ENCODE measurements around the gene CCSER1.
"Not testable (repeated sequence)": the region's sequence is repeated elsewhere in the genome, so short reads cannot be mapped to it uniquely, and the experiment has no call there.

CCSER1 gene

DNA sequence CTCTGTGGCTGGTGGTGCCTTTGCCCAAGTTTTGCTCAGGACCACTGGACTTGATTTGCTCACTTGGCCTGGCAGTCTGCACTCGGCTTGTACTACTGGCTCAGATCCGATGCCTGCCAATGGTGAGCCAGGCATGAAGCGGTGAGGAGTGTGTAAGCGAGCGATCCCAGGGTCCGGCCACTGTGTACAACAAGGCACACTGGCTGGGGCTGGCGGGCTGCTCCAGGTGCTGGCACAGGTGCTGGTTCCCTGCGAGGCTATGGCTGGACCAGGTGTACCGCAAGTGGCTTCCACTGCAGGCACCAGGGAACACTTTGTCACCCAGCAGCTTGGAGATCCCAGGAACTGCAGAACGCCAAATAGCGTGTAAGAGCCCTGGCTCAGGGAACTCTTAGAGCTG lies 329.7 kb downstream of the CCSER1 start:
- no peak for DNase-seq

DNA sequence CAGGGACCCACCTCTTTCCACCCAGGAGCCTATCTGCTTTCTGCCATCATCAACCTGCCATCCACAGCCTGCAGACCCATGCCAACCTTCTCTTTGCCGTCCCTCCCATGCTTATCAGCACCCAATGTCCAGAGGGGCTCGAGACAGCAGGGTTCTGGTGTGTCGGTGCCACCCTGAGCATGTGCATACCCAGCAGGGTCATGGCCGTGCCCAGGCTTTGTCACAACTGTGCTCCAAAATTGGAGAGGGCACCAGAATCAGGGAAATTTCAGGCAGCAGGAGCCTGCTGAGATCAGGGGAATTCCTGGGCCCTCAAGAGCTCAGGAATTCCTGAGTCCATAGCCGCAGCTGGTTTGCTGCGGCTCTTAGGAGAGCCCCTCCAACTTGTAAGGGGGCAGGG lies 330.6 kb downstream of the CCSER1 start:
- DNase-seq = no peak

DNA sequence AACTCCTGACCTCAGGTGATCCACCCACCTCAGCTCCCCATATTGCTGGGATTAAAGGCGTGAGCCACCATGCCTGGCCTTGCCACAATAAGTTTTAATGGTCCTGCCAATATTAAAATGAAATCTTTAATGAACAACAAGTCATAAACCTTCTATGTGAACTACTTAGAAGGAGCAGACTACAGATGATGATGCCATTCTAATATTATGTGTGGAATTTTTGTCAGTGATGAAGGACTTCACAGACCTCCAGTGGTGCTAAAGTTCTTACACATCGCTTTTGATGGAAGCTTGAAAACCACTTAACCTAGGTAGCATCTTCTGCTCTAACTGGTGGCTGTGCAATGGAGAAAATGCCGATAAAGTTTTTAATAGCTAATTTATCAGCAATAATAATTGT lies 331.4 kb downstream of the CCSER1 start:
- DNase-seq = no peak

DNA sequence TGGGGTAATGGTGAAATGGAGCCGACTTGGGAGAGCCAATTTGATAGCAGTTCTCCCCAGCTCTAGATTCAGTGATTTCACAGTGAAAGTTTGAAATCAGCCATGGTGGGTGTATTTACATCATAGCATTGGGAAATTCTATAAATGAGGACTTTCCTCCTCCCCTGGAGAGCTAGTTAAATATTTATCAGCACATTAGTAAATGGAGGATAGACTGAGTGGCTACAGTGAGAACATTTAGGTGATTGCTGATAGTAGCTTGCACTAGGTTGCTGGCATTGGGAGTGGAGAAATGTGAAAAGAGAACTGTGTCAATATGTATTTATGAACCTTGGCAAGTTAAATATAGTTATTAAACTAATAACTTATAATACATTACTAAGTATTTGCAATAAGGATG lies 347.3 kb downstream of the CCSER1 start:
- DNase-seq = no peak

DNA sequence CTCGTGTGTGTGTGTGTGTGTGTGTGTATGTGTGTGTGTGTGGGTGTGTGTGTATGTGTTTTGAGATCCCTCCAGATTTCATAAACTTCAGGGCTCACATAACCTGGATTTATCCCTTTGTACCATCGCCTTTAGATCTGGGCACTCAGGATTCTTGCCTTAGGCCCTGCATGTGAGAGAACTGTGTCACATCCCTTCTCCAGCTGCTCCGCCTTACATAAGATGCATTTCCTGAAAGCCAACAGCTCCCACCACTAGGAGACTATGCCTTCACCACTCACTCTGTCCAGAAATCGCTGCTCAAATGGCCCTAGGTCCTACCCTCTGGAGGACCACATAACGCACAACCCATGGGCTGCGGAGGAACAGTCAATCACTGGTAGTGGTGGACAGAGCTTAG lies 348.8 kb downstream of the CCSER1 start:
- DNase-seq = no peak

DNA sequence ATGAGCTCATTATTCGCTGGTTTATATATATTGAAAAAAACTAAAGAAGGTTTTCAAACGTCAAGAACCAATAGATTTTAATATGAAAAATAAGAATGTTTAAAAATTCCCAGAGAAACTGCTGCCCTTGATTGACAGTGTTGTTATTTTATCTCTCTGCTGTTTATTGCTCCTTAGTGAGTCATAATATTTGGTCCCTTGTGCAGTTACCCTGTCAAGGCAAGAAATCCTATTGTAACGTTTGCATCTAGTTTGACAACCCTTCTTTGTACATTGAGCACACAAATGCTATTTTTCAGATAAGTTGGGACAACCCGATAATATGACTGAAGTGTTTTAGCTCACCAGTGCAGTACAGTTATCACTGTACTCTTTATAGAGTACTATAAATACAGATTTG lies 349.4 kb downstream of the CCSER1 start:
- no peak for DNase-seq

DNA sequence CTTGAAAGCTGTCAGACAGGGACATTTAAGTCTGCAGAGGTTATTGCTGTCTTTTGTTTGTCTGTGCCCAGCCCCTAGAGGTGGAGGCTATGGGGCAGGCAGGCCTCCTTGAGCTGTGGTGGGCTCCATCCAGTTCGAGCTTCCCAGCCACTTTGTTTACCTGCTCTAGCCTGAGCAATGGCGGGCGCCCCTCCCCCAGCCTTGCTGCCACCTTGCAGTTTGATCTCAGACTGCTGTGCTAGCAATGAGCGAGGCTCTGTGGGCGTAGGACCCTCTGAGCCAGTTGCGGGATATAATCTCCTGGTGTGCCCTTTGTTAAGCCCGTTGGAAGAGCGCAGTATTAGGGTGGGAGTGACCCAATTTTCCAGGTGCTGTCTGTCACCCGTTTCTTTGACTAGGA lies 357.7 kb downstream of the CCSER1 start:
- not testable (repeated sequence) for DNase-seq

DNA sequence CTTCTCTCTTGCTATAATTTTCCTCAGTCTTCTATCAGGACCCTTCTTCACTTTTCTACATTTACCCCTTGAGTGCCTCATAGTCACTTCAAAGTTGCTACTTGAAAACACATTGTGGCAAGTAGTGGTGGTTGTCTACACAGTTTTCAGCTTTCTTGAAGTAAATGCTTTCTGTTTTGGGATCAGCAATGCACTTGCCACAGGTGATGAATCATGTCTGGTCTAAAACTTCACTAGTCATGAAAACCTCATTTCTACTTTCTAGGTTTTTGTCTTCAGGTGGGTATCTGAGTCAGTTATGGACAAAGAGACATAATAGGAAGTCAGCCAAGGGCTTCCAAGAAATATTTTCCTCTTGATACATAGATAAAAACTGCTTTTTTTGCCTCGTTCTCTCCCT lies 359.2 kb downstream of the CCSER1 start:
- DNase-seq = no peak

DNA sequence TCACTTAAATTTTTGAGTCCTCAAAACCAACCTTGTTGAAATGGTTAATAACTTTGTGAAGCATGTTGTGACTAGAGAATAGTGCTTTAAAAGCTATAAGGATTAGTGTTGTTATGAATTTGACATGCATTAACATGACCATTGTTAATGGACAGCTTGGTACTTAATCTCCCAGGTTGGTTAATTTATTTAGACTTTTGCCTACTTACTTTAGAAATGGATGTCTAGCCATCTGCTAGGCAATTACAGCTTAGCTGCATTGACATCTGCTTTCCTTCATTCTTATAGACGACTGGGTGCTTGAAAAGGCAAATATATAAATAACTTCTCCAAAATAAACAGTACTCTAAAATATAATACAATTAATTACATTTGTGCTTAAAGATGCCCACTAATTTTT lies 368.0 kb downstream of the CCSER1 start:
- no peak for DNase-seq

DNA sequence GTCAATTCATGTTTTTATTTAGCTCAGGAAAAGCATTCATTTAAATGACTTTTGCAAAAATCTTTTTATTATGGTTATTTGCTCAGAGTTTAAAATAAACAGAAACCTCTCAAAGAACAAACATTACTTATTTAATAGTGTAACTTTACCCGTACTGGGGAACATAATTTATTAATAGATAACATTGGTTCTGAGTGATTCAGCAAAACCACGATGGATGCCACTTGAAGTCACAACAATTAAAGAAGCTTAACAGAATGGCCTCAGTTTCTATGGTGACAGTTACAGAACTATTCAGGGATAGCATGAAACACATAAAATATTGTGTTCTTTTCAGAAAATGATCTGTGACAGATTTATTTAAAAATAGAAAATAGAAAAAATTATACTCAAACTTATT lies 368.7 kb downstream of the CCSER1 start:
- DNase-seq = no peak

DNA sequence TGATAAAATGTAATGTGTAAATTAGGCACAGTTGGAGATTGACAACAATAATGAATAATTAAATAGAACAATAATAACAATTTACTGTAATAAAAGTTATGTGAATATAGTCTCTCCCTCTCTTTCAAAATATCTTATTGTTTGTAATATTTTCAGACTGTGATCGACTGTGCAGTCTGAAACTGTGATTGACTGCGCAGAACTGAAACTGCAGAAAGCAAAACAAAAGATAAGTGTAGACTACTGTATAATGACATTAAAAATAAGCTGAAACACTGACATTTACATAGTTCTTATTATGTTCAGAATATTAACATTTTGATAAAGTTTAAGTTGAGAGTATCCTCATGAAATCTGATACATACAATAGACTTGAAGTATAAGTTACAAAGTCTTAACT lies 371.0 kb downstream of the CCSER1 start:
- DNase-seq = no peak

DNA sequence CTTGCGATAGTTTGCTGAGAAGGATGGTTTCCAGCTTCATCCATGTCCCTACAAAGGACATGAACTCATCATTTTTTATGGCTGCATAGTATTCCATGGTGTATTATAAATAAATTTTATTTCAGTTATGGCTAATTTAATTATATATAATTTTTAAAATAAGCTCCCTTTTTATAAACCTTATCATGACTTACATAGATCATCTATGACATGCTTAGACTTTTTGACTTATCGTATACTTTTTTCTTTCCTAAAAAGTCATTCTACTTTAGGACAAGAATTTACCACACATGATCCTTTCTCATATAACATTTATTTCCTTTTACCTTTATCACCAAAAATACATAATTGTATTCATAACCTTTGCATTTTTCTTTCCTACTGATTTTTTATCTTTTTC lies 376.5 kb downstream of the CCSER1 start:
- DNase-seq = no peak

DNA sequence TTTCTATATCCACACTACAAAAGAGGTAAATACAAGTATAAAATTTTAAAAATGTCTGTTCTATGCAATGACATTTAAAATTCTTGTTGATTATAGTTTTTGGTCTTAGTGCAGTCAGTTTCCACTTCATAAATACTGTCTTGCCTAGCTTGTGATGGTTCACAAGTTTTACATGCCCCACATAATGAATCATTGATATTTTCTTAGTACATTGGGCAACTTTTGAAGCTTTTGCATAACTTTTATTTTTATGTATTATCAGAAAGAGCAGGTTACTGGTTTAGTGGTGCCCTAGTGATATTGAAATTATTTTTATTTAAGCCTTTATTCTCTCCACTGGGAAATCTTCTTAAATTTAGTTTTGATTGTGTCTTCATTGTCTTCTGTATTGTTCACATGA lies 388.0 kb downstream of the CCSER1 start:
- DNase-seq = no peak

DNA sequence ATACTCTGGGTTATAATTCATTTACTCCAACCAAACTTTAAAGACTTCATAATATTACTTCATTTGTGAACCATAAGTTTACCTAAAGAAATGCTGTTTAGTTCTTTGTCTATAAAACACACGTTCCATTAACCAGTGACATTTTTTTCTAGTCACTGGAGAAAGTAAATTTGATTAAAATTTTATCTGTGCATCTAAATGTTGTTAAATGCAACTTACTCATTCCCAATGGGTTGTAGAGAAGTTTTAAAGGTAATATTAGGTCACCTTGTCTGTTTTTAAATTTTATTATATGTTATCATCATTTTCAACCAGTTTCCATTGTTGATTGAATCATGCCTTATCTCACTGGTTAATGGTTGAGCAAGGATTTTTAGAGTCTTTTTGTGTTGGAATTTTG lies 401.4 kb downstream of the CCSER1 start:
- no peak for DNase-seq

DNA sequence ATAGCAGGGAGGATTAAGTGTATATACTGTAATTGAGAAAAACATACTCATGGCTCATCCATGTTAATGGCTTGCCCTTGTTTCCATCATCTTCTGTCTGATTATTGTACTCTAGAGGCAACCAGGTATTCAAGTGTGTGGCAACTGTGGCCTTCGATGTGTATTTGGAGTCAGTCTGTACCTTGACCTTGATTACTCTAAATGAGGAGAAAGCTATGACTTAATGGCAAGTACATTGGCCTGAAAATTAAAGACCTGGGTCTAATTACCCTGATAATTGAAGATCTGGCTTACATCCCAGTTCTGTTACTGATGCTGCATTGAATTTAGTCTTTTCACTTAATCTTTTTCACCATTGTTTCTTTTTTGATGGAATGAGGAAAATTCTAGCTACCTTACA lies 409.2 kb downstream of the CCSER1 start:
- no peak for DNase-seq

DNA sequence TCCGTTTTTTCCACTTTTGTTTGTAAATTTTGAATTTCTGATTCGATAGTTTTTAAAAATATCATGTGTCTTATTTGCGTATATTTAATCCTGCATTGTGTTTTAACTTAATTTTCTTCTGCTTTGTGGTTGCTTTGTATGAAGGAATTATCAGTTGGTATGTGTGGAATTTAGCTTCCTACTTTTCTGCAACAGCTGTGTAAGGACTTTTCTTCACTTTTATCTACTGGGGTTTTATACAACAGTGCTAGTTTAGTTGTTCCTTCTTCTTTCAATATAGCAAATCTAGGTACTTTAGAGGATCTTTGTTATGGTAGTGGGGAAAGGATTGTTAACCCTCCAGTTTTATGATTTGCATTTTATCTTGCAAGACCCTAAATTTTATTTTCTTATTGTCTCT lies 410.3 kb downstream of the CCSER1 start:
- no peak for DNase-seq

DNA sequence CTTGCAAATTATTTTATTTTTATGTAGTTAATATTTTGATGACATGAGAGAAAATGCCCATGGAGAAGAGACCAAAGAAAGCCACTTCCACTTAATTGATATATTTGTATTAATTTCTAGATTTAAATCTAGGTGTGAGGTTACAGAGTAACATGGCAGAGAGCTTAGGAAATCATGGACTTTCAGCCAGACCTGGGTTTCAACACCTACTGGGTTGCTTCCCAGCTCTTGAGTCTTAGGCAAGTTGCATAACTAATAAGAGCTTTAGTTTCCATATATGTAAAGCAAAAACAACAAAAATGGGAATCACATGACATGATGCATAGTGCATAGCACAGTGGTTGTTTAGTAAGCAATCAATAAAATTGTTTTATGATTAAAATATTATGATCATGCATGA lies 413.3 kb downstream of the CCSER1 start:
- no peak for DNase-seq

DNA sequence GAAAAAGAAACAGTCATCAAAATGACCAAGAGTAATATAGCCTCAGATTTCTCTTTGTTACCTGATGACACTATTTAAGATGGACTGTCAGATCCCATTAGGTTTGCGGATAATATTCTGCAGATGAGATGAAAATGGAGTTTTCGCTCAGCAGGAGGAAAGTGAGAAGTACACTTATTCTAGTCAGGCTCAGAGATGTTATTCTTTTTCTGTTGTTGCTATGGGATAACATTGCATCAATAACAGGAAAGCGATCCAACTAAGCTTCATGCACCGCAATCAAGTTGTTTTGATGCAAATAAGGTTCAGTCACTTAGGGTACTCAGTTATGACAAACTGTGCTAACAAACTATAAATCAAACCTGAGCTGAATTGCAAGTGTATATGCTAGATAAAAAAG lies 415.0 kb downstream of the CCSER1 start:
- no peak for DNase-seq

DNA sequence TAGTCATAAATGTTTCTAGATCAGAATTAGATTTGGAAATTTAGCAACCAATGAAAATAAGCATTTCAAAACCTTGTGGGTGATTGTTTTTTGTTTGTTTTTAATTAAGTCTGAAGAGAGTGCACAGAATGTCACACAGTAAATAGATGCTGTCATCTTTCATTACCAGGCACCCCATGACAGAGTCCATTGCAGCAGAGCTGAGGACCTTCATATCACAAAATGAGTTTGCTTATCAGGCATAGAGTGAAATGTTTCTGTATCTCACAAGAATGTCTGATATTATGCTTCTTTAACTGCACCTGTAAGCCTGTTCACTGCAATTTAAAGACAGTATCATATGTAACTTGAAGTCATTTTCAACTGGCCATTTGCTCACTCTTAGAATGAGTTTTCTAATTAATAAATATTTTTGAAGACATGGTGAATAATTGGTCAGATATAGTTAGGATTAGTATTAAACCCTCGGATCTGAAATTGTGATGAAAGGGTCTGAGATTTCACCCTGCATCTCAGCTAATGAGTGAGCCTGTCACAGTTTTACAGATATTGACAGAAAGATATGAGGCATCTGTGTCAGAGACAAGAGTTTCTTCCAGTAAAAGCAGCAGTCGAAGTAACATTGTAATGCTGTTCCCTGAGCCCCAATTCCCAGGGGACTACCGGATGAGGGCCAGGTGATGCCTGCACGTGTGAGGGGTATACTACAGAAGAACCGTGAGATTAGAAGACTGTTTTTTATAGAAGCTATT lies 416.4 kb downstream of the CCSER1 start:
- DNase-seq = no peak

DNA sequence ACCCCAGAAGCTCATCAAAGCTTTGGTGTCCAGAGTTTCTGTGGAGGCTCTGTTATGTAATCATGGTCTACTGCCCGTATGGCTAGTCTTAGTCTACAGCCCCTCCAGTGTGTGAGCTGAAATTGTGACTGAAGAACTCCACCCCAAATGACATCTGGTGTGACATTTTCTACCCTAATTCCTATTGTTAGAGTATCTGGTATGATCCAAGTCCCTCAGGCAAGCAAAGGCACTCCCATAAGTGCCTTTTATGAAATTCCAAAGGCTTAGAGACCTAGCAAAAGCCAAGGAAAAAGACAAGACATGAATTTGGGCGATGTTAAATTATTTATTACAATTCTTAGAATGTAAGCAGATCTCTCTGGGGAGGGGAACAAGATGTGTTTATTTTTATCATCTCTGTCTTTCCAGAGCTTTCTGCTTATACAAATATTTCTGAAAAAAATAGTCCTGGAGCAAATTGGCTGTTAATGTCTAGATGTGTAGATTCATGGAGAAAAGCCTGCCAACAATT lies 417.4 kb downstream of the CCSER1 start:
- DNase-seq = no peak

DNA sequence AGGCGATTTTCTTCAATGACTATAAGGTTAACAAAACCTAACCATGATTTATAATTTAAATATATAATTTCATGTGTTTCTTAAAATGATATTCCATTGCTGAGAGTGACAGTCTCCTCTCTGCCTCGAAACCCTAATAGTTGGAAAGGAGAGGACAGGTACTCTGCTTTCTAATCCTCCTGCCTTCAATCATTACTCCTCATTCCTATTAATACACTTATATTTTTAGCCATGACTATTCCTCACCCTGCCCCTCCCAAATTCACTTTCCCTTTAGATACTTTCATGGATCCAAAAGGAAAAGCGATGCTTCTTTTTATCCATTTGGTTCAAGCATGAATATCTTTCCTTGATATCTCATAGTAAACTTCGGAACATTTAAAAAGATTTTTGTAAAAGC lies 418.2 kb downstream of the CCSER1 start:
- no peak for DNase-seq

DNA sequence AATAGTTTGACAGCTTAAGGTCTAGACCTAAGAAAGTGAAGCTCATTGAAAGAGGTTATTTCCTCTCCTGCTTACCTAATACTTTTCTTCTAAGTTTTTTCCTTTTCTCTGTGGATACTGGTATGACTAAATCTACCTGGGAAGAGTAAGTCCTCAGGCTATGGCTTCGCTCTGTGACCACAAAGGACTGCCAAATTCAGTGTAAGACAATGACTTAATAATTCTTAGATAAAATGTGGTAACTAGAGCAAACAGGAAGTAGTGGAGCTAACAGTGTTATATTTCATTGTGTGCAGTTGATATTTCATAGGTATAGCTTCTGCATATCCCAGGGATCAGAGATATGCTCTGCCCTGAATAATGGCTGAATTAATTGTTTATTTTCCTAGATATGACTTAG lies 418.9 kb downstream of the CCSER1 start:
- no peak for DNase-seq

DNA sequence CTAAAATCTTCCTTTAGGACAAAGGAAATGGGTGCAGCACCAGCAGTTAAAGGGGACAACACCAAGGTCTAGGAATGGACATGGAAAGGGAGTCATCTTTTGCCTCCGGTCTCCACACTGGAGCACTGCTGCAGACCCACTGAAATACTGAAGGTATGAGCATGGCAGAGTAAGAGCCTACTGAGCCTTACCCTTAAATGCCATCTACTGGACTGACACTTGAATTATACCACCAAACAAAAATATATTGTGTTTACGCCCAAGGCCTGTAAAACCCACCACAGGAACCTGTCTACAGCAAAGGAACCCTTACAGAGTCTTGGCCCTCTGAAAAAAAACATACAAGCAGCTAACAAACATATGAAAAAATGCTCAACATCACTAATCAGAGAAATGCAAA lies 443.4 kb downstream of the CCSER1 start:
- DNase-seq = no peak

DNA sequence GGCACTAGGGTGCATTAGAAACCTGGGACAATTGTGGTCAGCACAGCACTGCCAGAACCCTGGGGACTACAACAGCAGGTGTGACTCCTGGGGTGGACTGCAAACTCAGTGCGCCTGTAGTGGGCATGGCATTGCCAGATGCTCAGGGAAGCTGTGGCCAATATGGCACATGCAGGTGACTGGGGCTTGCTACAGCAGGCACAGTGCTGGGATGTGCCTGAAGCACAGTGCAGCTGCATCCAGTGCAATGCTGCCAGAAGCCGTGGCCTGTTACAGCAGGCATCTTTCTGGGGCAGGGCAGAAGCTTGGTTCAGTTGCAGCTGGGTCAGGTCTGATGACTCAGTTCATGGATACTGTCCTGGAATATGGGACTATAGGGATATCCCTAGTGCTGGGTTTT lies 445.8 kb downstream of the CCSER1 start:
- DNase-seq = no peak

DNA sequence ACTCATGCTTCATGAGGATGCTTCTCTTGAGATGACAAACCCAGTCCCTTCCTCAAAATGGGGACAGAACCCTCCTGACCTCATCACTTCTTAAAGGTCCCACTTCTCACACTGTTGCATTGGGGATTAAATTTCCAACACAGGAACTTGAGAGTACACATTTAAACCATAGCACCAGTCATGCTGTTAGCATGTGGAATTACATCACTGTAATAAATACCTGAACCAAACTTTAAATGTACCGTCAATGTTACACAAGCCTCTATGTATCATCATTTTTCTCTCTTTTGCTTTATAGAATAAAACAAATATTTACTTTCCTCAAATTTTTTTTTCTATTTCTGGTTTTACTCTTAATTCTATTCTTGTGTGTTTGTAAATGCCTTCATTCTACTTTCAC lies 448.2 kb downstream of the CCSER1 start:
- DNase-seq = no peak

All from CD4-positive, alpha-beta T cell treated with Interleukin-6 for 4 hours (primary cell).